GM18511 (cell line): ENCODE data around the gene CIBAR2.

Experiments
- ATAC-seq: cut with Tn5 transposase; IDR thresholded peaks from one replicate; pipeline ENCODE4 v1.9.1; 2021; ENCODE audit warnings: mild to moderate bottlenecking, moderate library complexity; ENCODE audit not compliant: unreplicated experiment

CIBAR2 gene

DNA sequence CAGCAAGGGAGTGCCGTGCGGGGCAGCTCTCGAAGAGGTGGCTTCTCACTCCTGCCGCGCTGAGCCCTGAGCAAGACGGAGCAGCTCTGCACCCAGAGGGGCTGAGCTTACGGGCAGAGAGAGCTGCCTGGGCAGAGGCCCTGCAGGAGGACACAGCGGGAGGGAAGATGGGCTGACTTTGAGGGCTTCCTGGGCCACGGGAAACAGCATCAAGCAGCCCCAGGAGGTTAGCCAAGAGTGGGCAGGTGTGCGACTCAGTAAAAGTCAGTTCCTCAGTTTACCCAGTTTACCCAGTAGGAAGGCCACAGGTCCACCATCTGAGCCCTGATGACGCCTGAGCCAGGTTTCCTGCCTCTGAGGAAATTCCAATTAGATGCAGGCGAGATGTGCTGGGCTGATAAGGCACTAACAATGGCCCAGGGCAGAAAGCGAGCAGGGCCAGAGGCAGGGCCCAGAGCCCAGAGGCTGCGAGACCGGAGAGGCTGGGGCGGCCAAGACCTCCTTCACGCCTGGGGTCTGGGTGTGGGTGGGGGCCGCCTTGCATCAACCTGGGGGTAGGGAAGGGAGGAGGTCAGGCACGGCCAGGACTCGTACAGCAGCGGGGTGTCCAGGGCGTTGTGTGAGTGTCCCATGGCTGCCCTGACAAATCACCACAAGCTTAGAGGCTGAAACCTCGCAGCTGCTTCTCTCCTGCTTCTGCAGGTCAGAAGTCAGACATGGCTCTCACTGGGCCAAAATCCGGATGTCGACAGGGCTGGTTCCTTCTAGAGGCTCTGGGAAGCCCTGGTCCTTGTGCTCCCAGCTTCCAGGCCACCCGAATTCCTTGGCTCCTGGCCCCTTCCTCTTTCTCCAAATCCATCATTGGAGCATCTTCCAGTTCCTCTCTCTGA is 32.0 kb upstream of the CIBAR2 start:
- ATAC-seq, result no peak

DNA sequence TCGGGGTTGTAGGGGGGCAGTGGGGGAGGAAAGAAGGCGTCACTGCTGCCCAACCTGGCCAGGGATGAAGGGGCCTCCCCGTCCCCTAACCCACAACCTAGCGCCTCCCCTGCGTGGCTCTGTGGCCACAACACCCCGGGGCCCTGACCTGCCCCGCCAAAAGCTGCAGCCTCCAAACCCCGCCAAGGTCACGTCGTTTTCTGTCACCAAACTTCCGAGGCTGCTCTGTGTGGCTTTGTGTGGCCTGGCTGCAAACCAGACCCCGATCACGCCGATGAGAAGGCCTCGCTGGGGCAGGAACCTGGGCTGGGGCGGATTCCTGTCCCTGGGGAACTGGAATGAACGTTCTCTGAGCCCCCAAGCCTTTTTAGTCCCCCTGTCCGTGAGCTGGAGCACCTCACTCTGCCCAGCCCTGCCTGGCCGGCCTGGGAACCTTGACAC is 30.5 kb upstream of the CIBAR2 start:
- ATAC-seq, result no peak

DNA sequence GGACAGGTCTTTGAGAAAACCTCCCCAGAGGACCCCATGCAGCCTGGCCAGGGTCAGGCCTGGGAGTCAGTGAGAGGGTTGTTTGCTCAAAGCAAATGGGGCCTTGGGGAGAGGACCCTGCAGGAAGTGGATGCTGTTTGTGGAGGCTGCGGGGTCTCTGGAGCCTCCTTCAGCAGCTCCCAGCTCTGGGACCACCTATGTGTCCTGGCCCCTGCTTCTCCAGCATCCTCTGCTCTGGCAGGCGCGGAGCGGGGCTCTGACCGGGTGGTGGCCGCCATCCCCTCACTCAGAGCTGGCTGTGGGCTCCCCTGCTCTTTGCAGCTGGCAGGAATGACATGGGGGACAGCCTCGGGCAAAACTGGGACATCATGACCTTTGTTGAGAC is 29.8 kb upstream of the CIBAR2 start:
- ATAC-seq, result no peak

DNA sequence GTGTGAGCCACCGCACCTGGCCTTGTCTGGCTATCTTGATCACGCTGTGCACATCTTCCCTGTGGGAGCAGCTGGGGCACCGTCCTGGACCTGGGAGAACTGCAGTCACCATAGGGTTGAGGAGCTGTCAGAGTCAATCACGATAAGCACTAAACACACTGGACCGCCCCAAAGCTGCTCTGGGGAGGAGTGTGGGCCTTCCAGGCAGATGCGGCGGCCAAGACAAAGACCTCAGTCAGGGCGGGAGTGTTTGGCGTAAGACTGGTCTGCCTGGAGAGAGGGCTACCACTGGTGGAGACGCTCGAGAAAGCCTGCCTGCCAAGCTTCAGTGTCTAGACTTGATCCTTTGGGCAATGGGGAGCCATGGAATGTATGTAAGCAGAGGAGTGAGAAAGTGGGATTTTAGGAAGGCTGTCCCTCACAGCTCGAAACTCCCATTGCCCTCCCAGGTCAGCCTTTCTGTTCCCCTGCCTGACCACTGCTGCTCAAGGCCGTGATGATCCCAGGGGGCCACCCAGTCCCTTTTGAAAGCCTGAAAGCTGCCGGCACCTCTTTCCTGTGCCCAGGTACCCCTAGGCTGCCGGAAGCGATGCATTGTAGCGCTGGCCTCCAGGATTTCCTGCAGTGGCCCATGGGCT is 29.3 kb upstream of the CIBAR2 start:
- no peak for ATAC-seq

DNA sequence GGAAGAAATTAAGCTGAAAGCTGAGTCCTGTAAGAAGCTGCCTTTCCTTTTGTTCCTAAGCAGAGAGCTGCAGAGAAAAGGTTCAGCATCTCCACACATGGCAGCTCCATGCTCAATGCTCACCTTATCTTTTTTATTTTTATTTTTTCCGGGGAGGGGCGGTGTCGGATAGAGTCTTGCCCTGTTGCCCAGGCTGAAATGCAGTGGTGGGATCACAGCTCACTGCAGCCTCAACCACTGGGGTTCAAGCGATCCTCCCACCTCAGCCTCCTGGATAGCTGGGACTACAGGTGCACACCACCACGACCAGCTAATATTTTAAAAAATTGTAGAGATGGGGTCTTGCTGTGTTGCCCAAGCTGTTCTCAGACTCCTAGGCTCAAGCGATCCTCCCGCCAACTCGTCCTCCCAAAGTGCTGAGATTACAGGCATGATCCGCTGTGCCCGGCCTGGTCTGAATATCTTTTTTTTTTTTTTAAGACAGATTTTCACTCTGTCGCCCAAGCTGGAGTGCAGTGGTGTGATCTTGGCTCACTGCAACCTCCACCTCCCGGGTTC is 28.3 kb upstream of the CIBAR2 start:
- no peak for ATAC-seq

DNA sequence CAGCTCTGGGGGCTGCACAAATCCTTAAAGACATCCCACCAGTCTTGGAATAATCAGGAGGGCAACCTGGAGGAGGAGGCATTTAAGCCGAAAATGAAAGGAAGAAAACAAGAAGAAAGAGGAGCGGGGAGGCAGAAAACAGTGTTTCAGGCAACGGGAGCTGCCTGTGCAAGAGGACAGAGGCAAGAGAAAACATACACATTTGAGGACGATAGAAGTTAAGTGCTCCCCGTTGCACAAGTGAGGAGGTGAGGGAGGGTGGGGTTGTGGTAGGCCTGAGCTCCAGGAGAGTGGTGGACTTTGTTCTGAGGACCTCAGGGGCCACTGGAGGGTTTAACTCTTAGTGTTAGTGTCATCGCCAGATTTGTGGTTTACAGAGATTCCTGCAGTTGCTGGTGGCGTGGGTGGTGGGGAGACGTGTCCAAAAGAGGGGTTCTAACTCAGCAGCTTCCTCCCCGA is 27.6 kb upstream of the CIBAR2 start:
- ATAC-seq, result no peak

DNA sequence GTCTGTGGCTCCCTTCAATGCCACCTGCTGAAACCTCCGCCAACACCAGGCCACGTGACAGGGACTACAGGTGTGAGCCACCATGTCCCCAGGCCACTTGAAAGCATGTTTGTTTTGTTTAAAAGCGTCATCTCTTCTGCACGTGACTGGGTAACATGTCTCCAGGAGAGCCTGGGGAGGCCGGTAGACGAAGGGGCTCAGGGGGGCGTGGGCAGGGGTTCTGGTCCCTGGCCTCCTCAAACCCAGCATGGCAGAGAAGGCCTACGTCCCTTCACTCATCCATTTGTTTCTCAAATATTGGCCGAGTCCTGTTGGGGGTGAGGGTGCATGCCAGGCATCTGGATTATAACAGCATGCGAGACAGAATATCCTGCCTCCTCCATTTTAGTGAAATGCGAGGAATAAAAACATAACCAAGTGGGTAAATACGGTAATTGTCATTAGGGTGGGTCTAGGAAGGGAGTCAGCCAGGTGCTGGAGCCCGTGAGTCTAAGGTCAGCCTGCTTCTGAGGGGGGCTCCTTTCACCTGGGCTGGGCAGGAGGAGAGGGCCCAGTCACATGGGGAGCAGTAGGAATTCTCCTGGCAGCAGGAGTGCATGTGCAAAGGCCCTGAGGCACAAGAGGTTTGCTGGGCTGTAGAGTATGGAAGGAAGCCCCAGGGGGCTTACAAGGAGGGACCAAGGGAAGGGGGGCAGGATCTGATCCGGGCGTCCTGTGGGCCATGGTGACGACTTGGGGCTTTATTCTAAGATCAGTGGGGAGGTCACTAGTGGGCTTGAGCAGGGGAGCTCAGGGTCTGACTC is 26.8 kb upstream of the CIBAR2 start:
- no peak for ATAC-seq

DNA sequence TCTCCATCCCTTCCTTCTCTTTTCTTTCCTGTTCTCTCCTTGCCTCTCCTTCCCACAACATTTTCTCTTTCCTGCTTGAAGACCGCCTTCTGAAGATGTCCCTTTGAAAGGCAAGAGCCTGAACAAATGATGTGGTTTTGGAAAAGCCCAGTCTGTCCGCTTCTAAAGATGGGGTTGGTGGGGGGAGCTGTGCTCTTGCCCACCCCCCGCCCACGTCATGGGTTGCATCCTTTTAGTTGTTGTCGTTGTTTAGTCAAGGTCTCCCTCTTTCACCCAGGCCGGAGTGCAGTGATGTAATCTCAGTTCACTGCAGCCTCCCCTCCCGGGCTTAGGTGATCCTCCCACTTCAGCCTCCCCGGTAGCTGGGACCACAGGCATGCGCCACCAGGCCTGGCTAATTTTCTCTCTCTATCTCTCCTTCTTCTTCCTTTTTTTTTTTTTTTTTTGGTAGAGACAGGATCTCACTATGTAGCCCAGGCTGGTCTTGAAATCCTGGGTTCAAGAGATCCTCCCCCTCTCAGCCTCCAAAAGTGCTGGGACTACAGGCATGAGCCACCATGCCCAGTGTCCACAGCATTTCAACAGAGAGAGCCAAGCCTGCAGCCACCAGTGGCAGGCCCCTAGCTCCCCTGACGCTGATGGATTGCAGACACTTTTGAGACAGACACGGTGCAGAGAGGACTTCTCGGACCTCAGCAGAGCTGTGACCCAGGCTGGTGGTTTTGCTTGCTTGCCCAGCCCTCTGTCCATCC is 26.0 kb upstream of the CIBAR2 start:
- ATAC-seq, result no peak

DNA sequence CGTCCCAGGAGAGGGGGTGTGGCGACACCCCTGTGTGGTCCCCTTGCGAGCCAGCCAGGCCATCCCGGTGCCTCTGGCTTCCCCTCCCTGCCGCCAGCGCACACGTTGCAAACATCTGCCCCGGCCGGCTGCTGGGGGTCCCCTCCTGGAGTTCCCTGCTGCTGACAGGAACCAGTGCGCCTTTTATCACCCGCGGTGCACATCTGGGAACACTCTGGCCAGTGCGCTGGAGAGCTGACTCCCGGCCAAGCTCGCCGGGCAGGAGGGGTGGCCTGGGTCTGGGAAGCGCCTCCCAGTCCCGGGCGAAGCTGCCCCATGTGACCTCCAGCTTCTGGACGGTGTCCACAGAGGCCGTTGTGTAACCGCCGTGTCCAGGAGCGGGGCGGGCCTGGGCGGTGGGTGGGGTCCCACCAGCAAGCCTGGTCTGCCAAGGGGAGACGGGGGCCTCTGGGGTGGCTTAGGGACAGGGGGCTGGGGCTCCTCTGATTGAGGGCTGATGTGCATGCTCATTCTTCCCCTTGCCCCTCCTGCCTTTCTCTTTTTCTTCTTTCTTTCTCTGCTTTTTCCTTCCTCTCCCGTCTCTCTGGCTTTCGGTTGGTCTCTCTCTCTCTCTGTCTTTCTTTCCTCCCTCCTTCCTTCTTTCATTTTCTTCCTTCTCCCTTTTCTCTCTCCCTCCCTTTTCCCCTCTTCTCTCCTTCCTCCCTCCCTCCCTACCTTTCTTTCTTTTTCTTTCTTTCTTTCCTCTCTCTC is 25.2 kb upstream of the CIBAR2 start:
- ATAC-seq, result no peak

DNA sequence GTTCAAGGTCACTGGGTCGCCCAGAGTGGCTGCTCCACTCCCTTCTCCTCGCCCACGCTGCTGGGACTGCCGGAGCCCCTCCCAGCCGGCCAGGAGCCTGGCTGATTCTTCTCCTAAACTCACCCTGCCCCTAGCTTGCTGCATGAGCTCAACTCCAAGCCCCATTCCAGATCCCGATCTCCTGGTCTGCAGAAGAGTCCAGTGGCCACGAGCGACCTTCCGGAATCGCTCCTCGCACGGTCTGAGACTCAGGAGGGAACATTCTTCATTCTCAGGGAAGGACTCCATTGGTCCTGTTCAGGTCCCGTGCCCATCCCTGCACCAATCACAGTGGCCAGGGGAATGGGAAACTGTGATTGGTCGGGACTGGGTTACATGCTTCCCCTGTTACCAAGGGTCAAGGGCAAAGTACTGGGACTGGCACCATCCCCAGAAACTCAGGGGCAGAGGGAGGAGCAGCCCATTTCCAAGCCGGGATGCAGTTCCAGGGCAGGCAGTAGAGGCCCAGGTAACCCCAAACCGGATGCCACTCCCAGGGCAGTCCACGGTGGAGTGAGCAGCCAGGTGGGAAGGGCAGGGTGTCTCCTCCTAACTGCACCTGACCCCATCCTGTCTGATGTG is 24.5 kb upstream of the CIBAR2 start:
- no peak for ATAC-seq

DNA sequence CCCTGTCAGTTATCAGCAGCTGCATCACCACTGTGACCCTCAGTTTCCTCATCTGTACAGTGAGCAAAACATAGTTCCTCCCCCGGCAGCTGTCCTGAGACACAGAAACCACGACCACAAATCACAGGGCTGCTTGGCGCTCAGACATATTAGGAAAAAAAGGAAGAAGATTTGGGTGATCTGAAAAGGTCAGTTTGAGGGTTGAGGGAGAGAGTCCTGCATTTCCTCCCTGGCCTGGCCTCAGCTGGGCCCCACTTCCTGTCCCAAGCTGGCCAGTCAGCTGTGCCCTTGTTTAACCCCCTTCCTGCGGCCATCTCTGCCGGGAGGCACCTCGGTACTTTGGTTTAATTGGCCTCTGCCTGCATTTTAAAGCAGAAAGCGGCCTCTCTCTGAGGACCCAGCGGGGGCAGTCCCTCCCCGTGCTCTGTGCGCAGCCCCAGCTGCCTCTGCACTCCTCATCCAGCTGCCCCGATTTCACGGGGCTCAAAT is 24.0 kb upstream of the CIBAR2 start:
- no peak for ATAC-seq

DNA sequence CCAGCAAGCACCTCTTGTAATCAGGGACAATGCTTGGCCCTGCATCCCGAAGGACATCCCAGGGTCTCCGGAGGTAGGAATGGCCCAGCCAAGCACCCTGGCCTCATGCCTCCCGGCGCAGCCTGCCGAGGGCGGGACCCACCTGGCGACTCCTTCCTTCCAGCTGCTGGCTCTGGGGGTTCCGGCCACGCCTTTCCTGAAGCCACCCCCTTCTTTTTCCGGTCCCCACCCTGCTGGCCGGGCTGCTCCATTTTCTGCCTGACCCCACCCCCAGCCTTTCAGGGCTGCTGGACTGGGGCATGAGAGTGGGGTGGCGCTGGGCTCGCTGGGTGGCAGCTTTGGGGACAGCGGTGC is 22.5 kb upstream of the CIBAR2 start:
- ATAC-seq, result no peak

DNA sequence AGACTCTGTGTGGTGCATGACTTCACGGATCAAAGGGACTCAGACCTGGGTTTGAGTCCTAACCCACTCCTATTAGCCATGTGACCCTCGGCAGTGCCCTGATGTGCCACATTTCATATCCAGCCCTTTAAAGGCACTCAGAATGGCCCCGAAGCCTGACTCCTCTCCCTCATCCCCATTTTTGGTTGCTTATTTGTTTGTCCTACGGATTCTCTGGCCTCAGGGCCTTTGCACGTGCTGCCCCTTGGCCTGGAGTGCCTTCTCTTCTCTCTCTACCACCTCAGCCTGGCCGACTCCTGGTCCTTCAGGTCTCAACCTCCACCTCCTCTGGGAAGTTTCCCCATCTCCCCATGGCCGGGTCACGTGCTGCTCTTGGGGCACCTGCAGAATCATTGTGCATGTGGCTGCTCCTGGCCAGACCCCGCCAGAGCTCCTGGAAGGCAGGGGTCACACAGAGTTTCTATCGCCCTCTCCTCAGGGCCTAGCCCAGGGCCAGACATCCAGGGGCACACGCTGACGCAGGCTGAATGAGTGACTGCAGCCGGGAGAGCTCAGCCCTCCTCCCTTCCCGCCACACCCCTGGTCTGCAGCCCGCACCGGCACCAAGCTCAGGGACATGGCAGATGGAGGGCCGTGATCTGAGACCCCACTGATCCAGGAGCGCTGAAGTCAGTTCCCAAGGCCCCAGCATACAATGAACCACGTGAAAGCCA is 22.0 kb upstream of the CIBAR2 start:
- no peak for ATAC-seq

DNA sequence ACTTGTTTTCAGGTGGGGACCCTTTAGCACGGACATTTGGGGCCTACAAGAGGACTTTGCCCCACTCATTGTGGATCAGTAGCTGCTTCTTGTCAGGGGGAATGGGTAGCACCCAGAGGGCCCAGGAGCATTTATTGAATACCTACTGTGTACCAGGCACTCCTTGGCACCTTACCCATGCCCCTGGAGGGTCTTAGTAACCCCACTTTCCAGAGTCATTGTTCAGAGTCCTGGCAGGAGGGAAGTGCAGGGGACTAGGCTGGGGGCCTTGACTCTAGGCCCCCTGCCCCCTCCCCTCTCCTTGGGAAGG is 21.0 kb upstream of the CIBAR2 start:
- no peak for ATAC-seq

DNA sequence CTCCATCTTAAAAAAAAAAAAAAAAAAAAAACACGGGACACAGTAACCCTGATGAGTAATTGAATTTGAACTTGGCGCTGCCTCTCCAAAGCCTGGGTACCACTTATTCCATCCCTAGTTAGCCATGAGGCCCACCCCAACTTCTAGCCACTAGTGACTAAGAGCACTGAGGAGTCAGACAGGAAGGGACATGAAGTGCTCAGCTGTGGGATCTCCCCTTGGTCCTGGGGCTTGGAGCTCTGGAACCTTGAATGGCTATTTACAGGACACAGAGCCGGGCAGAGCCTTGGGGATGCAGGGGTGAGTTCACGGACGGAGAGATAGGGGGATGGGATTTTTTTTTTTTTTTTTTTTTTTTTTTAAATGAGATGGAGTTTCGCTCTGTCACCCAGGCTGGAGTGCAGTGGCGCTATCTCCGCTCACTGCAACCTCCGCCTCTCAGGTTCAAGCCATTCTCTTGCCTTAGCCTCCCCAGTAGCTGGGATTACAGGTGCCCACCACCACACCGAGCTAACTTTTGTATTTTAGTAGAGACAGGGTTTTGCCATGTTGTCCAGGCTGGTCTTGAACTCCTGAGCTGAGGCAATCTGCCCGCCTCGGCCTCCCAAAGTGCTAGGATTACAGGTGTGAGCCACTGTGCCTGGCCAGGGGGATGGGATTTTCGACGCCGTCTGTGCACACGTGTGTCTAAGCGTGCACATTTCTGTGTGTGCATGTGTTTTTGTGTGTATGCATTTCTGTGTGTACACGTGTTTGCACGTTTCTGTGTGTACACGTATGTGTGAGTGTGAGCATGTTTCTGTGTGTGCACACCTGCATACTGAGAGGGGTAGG is 20.4 kb upstream of the CIBAR2 start:
- ATAC-seq, result no peak

DNA sequence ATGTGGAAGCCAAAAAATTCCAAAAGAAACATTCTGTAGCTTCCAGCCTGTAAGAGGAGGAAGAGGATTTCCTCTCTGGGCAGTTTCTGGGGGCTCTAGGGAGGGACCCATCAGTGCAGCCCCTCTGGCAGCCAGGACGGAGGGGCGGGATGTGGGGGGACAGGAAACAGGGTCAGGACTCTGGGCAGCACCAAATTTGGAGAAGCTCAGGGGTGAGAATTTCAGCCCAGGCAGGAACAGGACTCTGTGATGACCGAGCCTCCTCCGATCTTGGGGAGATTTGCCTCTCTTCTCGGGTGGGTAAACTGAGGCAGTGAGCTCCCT is 18.4 kb upstream of the CIBAR2 start:
- ATAC-seq, result no peak

DNA sequence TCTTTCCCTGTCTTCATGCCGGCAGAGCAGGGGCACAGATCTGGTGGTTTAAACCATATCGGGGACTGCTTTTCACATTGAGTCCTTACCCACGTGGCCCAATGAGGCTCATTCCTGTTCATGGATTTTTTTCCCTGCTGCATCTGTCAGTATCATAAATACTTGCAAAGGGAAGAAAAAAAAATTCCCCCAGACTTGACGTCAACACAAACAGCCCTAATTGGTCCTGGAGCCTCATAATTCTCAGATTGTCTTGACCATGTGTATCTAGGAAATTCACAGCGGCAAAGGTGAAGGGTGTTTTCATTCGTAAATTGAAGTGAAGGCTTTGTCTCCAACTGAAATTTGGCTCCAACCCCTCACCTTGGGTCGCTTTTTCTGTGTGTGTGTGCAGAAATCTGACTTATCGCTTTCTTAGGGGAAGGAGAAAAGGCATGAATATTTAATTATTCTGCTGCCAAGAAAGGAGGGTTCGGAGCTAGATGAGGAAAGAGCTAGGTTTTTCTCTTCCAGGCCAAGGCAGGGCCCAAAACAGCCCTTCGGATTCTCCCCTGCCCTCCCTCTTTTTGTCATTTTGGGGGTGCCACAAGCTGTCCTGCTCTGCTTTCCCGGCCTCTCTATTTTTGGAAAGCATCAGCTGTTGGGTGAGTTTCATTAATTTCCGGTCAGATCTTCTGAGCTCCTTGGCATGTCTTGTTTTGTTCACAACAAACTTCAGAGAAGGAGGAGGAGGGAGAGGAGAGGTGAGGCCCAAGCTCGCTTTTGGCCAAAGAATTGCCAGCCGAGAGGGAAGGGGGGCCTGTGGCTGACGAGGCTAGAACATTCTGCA is 17.8 kb upstream of the CIBAR2 start:
- ATAC-seq, result no peak
